PFSK-1 (cell line): ENCODE data around the gene ELSPBP1.

Source experiments
- FOXP2 ChIP-seq: optimal IDR thresholded peaks from 2 replicates; pipeline ENCODE3; 2011; ENCODE audit warnings: borderline replicate concordance, control low read depth, inconsistent platforms; ENCODE audit not compliant: insufficient read depth; ENCODE audit errors: extremely low read length, extremely low read depth
- POLR2AphosphoS5 ChIP-seq: IDR thresholded peaks from 2 replicates; pipeline ENCODE4 v1.6.1; 2012; ENCODE audit warnings: low read depth, mild to moderate bottlenecking, control low read depth, low read length, moderate library complexity
- SIN3A ChIP-seq: IDR thresholded peaks from 2 replicates; pipeline ENCODE4 v1.6.1; 2012; ENCODE audit warnings: mild to moderate bottlenecking, low read length, moderate library complexity, borderline replicate concordance; ENCODE audit not compliant: insufficient read depth
- TAF1 ChIP-seq: IDR thresholded peaks from 2 replicates; pipeline ENCODE4 v1.6.1; 2012; ENCODE audit warnings: low read length, control low read depth, borderline replicate concordance; ENCODE audit not compliant: insufficient read depth
- TF ChIP-seq, protein P1 (sequence below), 2 experiments: IDR thresholded peaks; 2 replicates each; pipeline versions ENCODE4 v1.6.1 to v1.8.0; 2011 to 2012; ENCODE audit warnings: low read depth in 2 of 2, low read length in 2 of 2, control low read depth in 1 of 2, inconsistent platforms in 1 of 2, mild to moderate bottlenecking in 1 of 2, moderate library complexity in 1 of 2; ENCODE audit not compliant: insufficient read depth in 1 of 2

The ELSPBP1 gene

DNA sequence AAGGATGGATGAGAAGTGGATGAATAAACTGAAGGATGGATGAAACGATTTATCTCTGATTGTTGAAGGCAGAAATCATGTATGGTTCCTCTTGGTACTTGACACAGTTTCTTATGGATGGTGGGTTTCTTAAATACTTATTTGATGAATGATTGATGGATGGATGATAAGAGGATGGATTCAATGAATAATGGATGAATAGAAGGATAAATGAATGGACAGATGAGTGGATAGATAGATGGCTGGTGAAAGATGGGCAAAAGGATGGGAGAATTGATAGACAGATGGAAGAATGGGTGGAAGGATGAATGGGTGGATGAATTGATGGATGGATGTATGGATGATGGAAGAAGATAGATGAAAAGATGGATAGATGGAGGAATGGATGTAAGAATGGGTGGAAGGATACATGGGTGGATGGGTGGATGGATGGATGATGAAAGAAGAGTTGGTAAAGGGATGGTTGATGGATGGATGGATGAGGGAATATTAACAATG is 1.8 kb downstream of the ELSPBP1 start:
- TF ChIP-seq FOXP2: no peak
- TF ChIP-seq, protein P1, sequence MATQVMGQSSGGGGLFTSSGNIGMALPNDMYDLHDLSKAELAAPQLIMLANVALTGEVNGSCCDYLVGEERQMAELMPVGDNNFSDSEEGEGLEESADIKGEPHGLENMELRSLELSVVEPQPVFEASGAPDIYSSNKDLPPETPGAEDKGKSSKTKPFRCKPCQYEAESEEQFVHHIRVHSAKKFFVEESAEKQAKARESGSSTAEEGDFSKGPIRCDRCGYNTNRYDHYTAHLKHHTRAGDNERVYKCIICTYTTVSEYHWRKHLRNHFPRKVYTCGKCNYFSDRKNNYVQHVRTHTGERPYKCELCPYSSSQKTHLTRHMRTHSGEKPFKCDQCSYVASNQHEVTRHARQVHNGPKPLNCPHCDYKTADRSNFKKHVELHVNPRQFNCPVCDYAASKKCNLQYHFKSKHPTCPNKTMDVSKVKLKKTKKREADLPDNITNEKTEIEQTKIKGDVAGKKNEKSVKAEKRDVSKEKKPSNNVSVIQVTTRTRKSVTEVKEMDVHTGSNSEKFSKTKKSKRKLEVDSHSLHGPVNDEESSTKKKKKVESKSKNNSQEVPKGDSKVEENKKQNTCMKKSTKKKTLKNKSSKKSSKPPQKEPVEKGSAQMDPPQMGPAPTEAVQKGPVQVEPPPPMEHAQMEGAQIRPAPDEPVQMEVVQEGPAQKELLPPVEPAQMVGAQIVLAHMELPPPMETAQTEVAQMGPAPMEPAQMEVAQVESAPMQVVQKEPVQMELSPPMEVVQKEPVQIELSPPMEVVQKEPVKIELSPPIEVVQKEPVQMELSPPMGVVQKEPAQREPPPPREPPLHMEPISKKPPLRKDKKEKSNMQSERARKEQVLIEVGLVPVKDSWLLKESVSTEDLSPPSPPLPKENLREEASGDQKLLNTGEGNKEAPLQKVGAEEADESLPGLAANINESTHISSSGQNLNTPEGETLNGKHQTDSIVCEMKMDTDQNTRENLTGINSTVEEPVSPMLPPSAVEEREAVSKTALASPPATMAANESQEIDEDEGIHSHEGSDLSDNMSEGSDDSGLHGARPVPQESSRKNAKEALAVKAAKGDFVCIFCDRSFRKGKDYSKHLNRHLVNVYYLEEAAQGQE (IDR thresholded peaks at IDR 0.05; ENCODE audit: insufficient read depth in 1 of 2, low read depth in 2 of 2, low read length in 2 of 2): no peak
- TF ChIP-seq TAF1: no peak
- no peak for TF ChIP-seq SIN3A
- TF ChIP-seq POLR2AphosphoS5: no peak

GRCh38 chr19:47998800-47999199 is 4.4 kb downstream of the ELSPBP1 start:
- TF ChIP-seq, protein P1 (IDR thresholded peaks at IDR 0.05; ENCODE audit: insufficient read depth in 1 of 2, low read depth in 2 of 2, low read length in 2 of 2): no peak
- TF ChIP-seq TAF1 (no peak), POLR2AphosphoS5 (no peak), SIN3A (no peak), FOXP2 (no peak)

DNA sequence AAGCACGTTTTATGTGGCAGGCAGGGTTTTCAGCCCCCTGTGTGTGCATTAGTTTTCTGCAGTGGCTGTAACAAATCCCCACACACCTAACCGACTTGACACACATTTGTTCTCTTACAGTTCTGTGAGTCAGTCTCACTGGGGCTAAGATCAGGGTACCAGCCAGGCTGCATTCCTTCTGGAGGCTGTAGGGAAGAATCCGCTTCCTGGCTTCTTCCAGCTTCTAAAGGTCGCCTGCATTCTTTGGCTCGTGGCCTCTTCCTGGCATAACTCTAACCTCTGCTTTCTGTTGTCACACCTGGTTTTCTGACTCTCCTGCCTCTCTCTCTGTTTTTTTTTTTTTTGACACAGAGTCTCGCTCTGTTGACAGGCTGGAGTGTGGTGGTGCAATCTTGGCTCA is 6.4 kb downstream of the ELSPBP1 start:
- TF ChIP-seq, protein P1 (IDR thresholded peaks at IDR 0.05; ENCODE audit: insufficient read depth in 1 of 2, low read depth in 2 of 2, low read length in 2 of 2): no peak
- TF ChIP-seq POLR2AphosphoS5: no peak
- TF ChIP-seq TAF1: no peak
- no peak for TF ChIP-seq FOXP2
- TF ChIP-seq SIN3A: no peak

- TF ChIP-seq POLR2AphosphoS5 (no peak), SIN3A (no peak), FOXP2 (no peak), TAF1 (no peak)
- TF ChIP-seq, protein P1 (IDR thresholded peaks at IDR 0.05; ENCODE audit: insufficient read depth in 1 of 2, low read depth in 2 of 2, low read length in 2 of 2): no peak
Measured at GRCh38 chr19:48004236-48004635, 9.8 kb downstream of the ELSPBP1 start.

GRCh38 chr19:48006762-48007161 is 12.3 kb downstream of the ELSPBP1 start:
- TF ChIP-seq SIN3A (no peak), POLR2AphosphoS5 (no peak), FOXP2 (no peak), TAF1 (no peak)
- TF ChIP-seq, protein P1 (IDR thresholded peaks at IDR 0.05; ENCODE audit: insufficient read depth in 1 of 2, low read depth in 2 of 2, low read length in 2 of 2): no peak
